ENCODE results near the gene ENTPD6.

DNA sequence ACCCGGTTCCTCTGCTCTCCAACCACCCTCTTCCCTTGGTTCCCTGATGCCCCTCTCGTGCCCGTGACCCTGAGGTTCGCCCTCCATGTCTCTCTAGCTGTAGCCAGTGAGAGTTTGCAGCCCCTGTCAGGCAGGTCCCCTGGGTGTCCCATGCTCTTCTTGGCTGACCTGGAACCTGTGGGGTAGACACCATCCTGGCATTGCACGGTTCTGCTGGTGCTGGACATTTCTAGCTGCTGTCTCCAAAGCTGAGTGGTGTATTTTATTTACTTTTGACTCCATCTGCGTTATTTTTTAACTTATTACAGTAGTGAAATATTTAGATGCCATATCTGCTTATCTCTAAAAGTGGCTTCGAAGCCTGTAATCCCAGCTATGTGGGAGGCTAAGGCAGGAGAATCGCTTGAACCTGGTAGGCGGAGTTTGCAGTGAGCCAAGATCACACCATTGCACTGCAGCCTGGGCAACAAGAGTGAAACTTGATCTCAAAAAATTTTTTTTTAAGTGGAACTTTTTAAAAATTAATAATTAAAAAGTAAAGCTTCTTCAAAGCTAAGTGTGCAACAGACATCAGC lies 12.5 kb downstream of the ENTPD6 start:
- TF ChIP-seq, protein P1, sequence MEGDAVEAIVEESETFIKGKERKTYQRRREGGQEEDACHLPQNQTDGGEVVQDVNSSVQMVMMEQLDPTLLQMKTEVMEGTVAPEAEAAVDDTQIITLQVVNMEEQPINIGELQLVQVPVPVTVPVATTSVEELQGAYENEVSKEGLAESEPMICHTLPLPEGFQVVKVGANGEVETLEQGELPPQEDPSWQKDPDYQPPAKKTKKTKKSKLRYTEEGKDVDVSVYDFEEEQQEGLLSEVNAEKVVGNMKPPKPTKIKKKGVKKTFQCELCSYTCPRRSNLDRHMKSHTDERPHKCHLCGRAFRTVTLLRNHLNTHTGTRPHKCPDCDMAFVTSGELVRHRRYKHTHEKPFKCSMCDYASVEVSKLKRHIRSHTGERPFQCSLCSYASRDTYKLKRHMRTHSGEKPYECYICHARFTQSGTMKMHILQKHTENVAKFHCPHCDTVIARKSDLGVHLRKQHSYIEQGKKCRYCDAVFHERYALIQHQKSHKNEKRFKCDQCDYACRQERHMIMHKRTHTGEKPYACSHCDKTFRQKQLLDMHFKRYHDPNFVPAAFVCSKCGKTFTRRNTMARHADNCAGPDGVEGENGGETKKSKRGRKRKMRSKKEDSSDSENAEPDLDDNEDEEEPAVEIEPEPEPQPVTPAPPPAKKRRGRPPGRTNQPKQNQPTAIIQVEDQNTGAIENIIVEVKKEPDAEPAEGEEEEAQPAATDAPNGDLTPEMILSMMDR (conservative IDR thresholded peaks at IDR 0.05; ENCODE audit: low read depth, low read length), result no peak
- TF ChIP-seq RAD21 (IDR thresholded peaks at IDR 0.05; ENCODE audit: low read length), result no peak
- TF ChIP-seq SMC3 (IDR thresholded peaks at IDR 0.05; ENCODE audit: low read depth, low read length), result no peak
- no peak for TF ChIP-seq RCOR1 (IDR thresholded peaks at IDR 0.05; ENCODE audit: insufficient replicate concordance, low read length)
- no peak for TF ChIP-seq POLR2A (IDR thresholded peaks at IDR 0.05; ENCODE audit: low read depth, low read length)
- TF ChIP-seq, protein P2, sequence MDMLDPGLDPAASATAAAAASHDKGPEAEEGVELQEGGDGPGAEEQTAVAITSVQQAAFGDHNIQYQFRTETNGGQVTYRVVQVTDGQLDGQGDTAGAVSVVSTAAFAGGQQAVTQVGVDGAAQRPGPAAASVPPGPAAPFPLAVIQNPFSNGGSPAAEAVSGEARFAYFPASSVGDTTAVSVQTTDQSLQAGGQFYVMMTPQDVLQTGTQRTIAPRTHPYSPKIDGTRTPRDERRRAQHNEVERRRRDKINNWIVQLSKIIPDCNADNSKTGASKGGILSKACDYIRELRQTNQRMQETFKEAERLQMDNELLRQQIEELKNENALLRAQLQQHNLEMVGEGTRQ (IDR thresholded peaks at IDR 0.05; ENCODE audit: low read depth, low read length), result no peak
- TF ChIP-seq RFX5 (IDR thresholded peaks at IDR 0.05; ENCODE audit: low read depth, low read length), result no peak
- TF ChIP-seq, protein P3, sequence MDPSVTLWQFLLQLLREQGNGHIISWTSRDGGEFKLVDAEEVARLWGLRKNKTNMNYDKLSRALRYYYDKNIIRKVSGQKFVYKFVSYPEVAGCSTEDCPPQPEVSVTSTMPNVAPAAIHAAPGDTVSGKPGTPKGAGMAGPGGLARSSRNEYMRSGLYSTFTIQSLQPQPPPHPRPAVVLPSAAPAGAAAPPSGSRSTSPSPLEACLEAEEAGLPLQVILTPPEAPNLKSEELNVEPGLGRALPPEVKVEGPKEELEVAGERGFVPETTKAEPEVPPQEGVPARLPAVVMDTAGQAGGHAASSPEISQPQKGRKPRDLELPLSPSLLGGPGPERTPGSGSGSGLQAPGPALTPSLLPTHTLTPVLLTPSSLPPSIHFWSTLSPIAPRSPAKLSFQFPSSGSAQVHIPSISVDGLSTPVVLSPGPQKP (IDR thresholded peaks at IDR 0.05; ENCODE audit: borderline replicate concordance, low read depth, low read length), result no peak
- no peak for TF ChIP-seq MXI1 (IDR thresholded peaks at IDR 0.05; ENCODE audit: borderline replicate concordance, low read depth, low read length)
- no peak for TF ChIP-seq FOS (IDR thresholded peaks at IDR 0.05; ENCODE audit: low read depth, low read length)
- no peak for TF ChIP-seq CEBPB (IDR thresholded peaks at IDR 0.05; ENCODE audit: low read depth, low read length)

All from IMR-90 (cell line).